ENCODE data around the gene ATP13A1.
A peak's percentile ranks its signal among the peaks of the same experiment; 100 is the strongest.
"Not testable (repeated sequence)": the region's sequence is repeated elsewhere in the genome, so short reads cannot be mapped to it uniquely, and the experiment has no call there.

ATP13A1 gene

DNA sequence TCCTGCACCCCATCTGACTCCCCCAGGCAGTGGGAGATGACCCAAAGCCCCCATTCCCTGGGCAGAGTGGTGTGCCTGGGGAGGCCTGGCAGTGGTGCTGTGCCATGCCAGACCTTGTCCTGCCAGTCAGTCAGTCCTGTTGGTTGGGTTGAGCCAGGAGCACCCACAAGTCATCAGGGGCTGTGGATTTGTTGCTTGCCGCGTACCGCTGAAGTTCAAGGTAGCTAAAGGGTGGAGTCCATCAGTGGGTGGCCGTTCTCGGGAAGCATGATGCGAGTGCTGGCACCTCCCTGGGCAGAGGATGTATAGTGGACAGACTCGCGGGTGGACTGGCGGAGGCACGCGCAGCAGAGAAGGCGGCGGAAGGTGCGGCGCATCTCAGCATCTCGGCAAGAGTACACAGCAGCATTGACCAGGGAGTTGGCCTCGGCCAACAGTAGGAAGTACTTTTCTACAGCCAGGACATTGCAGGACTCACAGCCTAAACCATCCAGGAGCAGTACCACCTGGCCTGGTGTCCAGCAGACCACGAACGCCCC, 39.4 kb downstream of the ATP13A1 start:
- DNase-seq (ENCODE audit: low read depth in 1 of 2, low spot score in 1 of 2) = no peak

- no peak for DNase-seq (ENCODE audit: low read depth in 1 of 2, low spot score in 1 of 2)
Observed at GRCh38 chr19:19623383-19623782, 40.1 kb downstream of the ATP13A1 start.

GRCh38 chr19:19619849-19620210, 43.6 kb downstream of the ATP13A1 start:
- DNase-seq (ENCODE audit: low read depth in 1 of 2, low spot score in 1 of 2) = no peak

DNA sequence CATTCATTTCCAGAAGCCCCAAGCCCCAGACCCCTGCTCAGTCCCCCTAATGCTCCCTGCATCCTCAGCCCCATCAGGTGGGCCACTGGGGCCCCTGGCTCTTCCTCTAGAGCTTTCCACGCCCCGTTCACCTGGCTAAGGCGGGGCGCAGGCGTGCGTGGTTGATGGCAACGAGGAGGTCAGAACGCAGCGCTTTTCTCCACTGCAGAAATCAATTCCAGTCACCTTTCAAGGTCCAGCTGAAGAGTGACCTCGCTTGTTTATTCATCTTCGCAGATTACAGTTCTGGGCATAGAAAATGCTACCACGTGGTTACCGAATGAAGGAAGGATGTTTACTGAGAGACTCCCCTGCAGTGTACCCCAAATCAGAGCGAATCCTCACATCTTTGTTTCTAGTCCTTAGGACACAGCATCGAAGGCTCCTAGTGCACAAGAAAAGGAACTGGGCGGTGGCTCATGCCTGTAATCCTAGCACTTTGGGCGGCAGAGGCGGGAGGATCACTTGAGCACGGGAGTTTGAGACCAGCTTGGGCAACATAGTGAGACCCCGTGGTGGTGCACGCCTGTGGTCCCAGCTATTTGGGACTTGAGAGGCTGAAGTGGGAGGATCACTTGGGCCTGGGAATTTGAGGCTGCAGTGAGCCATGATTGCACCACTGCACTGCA, 44.2 kb downstream of the ATP13A1 start:
- DNase-seq (ENCODE audit: low read depth in 1 of 2, low spot score in 1 of 2) = no peak

DNA sequence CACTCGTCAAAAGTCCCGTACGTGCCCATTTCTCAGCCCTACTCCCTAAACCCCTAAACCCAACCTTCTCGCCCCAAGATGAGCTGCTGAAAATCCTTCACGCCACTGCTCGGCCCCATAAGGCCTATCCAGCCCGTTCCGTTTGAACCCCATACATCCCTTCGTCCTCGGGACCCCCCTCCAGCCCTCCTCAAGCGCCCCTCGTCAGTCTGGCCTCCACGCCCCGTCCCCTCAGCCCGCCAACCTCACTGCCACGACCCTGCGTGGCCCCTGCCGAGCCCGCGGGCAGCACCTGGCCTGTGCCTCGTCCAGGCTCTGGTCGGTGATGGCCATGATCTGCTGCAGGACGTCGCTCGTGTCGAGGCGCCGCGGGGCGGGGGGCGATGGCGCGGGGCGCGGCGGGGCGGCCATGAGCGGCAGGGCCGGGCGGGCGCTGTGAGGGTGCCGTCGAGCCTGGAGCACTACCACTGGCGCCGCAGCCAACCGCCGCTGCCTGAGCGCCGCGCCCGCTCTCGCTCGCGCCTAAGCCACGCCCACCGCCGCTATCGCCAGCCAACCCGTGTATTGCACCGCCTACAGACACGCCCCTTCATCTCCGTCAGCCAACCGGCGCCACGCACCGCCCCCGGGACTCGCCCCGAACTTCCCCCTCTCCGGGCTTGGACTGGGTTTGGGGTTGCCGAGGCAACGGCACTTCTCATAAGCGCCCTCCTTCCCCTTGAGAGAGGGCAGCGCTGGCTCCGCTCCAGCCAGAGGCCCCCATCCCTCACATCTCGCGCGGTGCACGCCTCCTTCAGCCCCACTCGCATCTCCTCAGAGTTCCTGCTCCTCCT, 45.0 kb downstream of the ATP13A1 start, which contains the start of gene PBX4:
TSS of gene PBX4 (minus strand) at position 469 of the 833 bp plus-strand sequence. CDS start at position 411, 58 bp downstream.
- peak; percentile 98 to 99 for DNase-seq (ENCODE audit: low read depth in 1 of 2, low spot score in 1 of 2)

DNA sequence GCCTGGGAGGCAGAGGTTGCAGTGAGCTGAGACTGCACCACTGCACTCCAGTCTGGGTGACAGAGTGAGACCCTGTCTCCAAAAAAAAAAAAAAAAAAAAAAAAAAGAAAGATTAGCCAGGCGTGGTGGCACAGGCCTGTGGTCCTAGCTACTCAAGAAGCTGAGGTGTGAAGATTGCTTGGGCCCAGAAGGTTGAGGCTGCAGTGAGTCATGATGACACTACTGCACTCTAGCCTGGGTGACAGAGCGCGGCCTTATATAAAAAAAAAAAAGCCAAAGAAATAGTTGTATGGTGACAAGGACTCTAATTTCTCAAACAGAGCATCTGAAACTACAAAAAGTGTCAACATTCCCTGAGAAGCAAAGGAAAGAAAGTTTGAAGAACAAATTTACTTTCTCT, 48.4 kb downstream of the ATP13A1 start:
- DNase-seq (ENCODE audit: low read depth in 1 of 2, low spot score in 1 of 2) = no peak

DNA sequence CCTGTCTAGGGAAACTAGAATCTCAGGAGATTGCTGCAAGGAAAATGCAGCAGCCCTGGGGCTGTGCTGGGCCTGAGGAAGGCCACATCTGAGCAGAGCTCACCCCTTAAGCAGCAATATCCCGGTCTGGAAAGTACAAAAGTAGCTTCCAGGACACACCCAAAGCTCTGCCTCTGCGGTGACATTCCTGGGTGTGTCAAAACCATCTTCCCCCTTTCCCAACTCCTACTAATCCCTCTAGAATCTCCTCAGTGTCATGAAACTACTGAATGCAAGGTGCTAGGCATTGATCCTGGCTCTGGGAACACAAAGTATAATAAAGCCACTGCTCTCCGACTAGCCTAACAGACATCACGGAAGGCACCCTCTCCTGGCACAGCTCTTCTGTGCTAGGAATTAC, 50.0 kb downstream of the ATP13A1 start:
- no peak for DNase-seq (ENCODE audit: low read depth in 1 of 2, low spot score in 1 of 2)

- DNase-seq (ENCODE audit: low read depth in 1 of 2, low spot score in 1 of 2) = no peak
Observed at GRCh38 chr19:19610376-19611202, 52.9 kb downstream of the ATP13A1 start.

GRCh38 chr19:19606686-19607085, 56.8 kb downstream of the ATP13A1 start:
- not testable (repeated sequence) for DNase-seq (ENCODE audit: low read depth in 1 of 2, low spot score in 1 of 2)

GRCh38 chr19:19606021-19606420, 57.5 kb downstream of the ATP13A1 start:
- peak in 1 of 2 donors; percentile 24 for DNase-seq (ENCODE audit: low read depth in 1 of 2, low spot score in 1 of 2)

DNA sequence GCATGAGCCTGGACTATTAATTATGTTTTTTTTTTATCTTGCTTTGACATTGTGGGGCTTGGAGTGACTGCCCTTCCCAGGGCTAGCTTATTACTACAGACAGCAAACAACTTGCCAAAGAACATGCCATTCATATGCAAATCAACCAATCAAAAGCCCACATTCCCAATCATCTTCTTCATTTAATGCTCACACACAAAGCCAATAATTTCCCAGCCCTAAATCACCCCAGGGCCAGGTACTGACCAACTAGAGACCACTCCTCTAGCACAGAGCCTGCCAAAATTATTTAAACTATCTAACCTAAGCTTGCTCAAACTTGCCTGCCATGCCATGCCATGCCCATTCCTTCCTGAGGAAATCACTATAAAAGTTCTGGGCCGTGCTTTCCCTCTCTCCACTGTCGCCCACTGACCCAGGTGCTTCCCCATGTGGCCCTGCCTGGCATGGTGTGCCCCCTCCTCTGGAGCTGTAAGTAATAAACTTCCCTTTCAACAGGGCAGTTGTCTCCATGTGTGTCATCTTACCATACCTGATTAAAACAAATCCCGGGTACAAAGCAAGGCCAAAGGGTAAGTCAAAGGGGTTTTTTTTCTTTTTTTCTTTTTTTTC, 60.7 kb downstream of the ATP13A1 start:
- DNase-seq (ENCODE audit: low read depth in 1 of 2, low spot score in 1 of 2) = no peak

DNA sequence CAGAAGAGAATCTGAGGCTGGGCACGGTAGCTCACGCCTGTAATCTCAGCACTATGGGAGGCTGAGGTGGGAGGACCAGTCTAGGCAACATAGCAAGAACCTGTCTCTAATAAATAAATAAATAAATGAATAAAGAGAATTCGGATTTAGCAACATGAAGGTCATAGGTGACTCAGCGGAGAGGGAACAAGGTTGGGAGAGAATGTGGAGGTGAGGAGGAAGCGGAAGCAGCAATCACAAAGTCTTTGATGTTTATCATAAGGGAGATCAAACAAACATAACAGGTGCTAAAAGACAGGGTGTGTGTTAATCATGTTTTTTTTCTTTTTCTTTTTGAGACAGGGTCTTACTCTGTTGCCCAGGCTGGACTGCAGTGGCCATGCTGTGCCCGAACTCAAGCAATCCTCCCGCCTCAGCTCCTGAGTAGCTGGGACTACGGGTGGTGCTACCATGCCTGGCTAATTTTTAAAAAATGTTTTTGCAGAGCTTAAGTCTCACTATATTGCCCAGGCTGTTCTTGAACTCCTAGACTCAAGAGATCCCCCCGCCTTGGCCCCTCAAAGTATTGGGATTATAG, 61.3 kb downstream of the ATP13A1 start:
- DNase-seq (ENCODE audit: low read depth in 1 of 2, low spot score in 1 of 2) = no peak

GRCh38 chr19:19600793-19601330, 62.6 kb downstream of the ATP13A1 start:
- no peak for DNase-seq (ENCODE audit: low read depth in 1 of 2, low spot score in 1 of 2)

GRCh38 chr19:19598728-19599451, 64.6 kb downstream of the ATP13A1 start:
- DNase-seq (ENCODE audit: low read depth in 1 of 2, low spot score in 1 of 2) = peak in 1 of 2 donors; percentile 39

GRCh38 chr19:19597809-19598306, 65.6 kb downstream of the ATP13A1 start:
- DNase-seq (ENCODE audit: low read depth in 1 of 2, low spot score in 1 of 2) = peak in 1 of 2 donors; percentile 26
